PC-3 (cell line): Measurements from ENCODE around the gene SGO2.

Experiments used
- EZH2 ChIP-seq: fragments of 300-600 bp; sonication (generic); IDR thresholded peaks from one replicate; pipeline ENCODE4 v1.6.1; 2017; ENCODE audit warnings: antibody characterized with exemption, mild to moderate bottlenecking, low read length; ENCODE audit not compliant: unreplicated experiment
- EZH2phosphoT487 ChIP-seq: fragments of 300-600 bp; sonication (generic); IDR thresholded peaks from 2 replicates; pipeline ENCODE4 v1.6.1; 2018; ENCODE audit warnings: mild to moderate bottlenecking, antibody characterized with exemption, low read length, borderline replicate concordance
- TF ChIP-seq, protein P1 (sequence below): fragments of 300-600 bp; sonication (generic); conservative IDR thresholded peaks from 2 replicates; pipeline ENCODE4 v1.5.1; 2017; ENCODE audit warnings: antibody characterized with exemption, low read depth, mild to moderate bottlenecking, low read length

DNA sequence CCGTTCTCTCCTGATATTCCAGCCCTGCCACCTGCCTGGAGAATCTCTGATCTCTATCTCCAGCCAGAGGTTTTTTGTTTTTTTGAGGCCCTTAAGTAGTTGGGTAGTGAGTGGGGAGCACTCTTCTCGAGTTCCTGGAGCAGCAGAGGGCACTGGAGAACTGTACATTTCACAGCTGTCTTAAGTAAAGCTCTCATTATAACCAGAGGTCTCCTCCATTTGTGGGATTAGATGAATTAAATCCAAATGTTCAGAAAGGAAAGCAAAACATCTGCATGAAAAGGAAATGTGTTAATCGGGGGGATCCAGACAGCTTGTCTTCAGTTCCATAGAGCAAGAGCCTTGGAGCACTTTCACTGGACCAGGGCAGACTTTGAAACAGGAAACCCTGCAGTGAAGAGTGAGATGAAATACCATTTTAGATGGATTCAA lies 92.6 kb downstream of the SGO2 start:
- TF ChIP-seq, protein P1, sequence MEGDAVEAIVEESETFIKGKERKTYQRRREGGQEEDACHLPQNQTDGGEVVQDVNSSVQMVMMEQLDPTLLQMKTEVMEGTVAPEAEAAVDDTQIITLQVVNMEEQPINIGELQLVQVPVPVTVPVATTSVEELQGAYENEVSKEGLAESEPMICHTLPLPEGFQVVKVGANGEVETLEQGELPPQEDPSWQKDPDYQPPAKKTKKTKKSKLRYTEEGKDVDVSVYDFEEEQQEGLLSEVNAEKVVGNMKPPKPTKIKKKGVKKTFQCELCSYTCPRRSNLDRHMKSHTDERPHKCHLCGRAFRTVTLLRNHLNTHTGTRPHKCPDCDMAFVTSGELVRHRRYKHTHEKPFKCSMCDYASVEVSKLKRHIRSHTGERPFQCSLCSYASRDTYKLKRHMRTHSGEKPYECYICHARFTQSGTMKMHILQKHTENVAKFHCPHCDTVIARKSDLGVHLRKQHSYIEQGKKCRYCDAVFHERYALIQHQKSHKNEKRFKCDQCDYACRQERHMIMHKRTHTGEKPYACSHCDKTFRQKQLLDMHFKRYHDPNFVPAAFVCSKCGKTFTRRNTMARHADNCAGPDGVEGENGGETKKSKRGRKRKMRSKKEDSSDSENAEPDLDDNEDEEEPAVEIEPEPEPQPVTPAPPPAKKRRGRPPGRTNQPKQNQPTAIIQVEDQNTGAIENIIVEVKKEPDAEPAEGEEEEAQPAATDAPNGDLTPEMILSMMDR = peak; percentile 47; the same call in 1 of the 2 replicates
- TF ChIP-seq EZH2phosphoT487 (no peak), EZH2 (no peak)
